HEK293T (cell line): ENCODE data around the gene CHSY3.

Experiments used
- CTCF ChIA-PET: fragments of 350-600 bp; formaldehyde crosslinking; extraction: SDS; loops from one replicate; lab custom pipeline; 2021; ENCODE audit warnings: antibody characterized with exemption, inconsistent platforms; lab: Yijun Ruan, JAX
- POLR2A ChIA-PET: fragments of 350-600 bp; formaldehyde crosslinking; extraction: SDS; loops from one replicate; lab custom pipeline; 2020; ENCODE audit warnings: antibody characterized with exemption, inconsistent platforms; lab: Yijun Ruan, JAX
- DNase-seq: peaks from one replicate; pipeline ENCODE4 v3.0.0; 2012; ENCODE audit warnings: mixed read lengths; ENCODE audit errors: extremely low spot score
- ARNT ChIP-seq: fragments of 450-650 bp; IDR thresholded peaks from 2 replicates; pipeline ENCODE4 v1.6.1; 2017; ENCODE audit warnings: mild to moderate bottlenecking
- BHLHE40 ChIP-seq: fragments of 450-650 bp; IDR thresholded peaks from 2 replicates; pipeline ENCODE4 v1.6.1; 2016; ENCODE audit warnings: mild to moderate bottlenecking, moderate library complexity, borderline replicate concordance
- CTBP1 ChIP-seq: fragments of 450-650 bp; IDR thresholded peaks from 2 replicates; pipeline ENCODE4 v1.6.1; 2016; ENCODE audit warnings: borderline replicate concordance
- ELF4 ChIP-seq: fragments of 450-650 bp; IDR thresholded peaks from 2 replicates; pipeline ENCODE4 v1.6.1; 2017; ENCODE audit warnings: antibody characterized with exemption
- FOXA1 ChIP-seq: fragments of 450-650 bp; IDR thresholded peaks from 2 replicates; pipeline ENCODE4 v1.6.1; 2016; ENCODE audit warnings: mild to moderate bottlenecking
- FOXK2 ChIP-seq: fragments of 450-650 bp; IDR thresholded peaks from 2 replicates; pipeline ENCODE4 v1.6.1; 2016; ENCODE audit warnings: mild to moderate bottlenecking
- FOXM1 ChIP-seq: fragments of 450-650 bp; IDR thresholded peaks from 2 replicates; pipeline ENCODE4 v1.6.1; 2017; ENCODE audit warnings: mild to moderate bottlenecking, borderline replicate concordance
- HDGF ChIP-seq: fragments of 450-650 bp; IDR thresholded peaks from 2 replicates; pipeline ENCODE4 v1.6.1; 2017; ENCODE audit warnings: antibody characterized with exemption, borderline replicate concordance
- L3MBTL2 ChIP-seq: fragments of 450-650 bp; conservative IDR thresholded peaks from 2 replicates; pipeline ENCODE4 v1.6.1; 2016; ENCODE audit warnings: mild to moderate bottlenecking
- LEF1 ChIP-seq: fragments of 450-650 bp; IDR thresholded peaks from 2 replicates; pipeline ENCODE4 v1.6.1; 2017; ENCODE audit warnings: mild to moderate bottlenecking, borderline replicate concordance
- NFRKB ChIP-seq: fragments of 450-650 bp; IDR thresholded peaks from 2 replicates; pipeline ENCODE4 v1.6.1; 2016; ENCODE audit warnings: mild to moderate bottlenecking, moderate library complexity
- SP1 ChIP-seq: fragments of 450-650 bp; IDR thresholded peaks from 2 replicates; pipeline ENCODE4 v1.6.1; 2017
- SUZ12 ChIP-seq: fragments of 450-650 bp; IDR thresholded peaks from 2 replicates; pipeline ENCODE4 v1.6.1; 2016; ENCODE audit warnings: mild to moderate bottlenecking
- TARDBP ChIP-seq: fragments of 450-650 bp; IDR thresholded peaks from 2 replicates; pipeline ENCODE4 v1.6.1; 2016
- ZNF384 ChIP-seq: fragments of 450-650 bp; IDR thresholded peaks from 2 replicates; pipeline ENCODE4 v1.6.1; 2016
- TF ChIP-seq, protein P1 (sequence below): fragments of 450-650 bp; IDR thresholded peaks from 2 replicates; pipeline ENCODE4 v1.6.1; 2016

Gene CHSY3

DNA sequence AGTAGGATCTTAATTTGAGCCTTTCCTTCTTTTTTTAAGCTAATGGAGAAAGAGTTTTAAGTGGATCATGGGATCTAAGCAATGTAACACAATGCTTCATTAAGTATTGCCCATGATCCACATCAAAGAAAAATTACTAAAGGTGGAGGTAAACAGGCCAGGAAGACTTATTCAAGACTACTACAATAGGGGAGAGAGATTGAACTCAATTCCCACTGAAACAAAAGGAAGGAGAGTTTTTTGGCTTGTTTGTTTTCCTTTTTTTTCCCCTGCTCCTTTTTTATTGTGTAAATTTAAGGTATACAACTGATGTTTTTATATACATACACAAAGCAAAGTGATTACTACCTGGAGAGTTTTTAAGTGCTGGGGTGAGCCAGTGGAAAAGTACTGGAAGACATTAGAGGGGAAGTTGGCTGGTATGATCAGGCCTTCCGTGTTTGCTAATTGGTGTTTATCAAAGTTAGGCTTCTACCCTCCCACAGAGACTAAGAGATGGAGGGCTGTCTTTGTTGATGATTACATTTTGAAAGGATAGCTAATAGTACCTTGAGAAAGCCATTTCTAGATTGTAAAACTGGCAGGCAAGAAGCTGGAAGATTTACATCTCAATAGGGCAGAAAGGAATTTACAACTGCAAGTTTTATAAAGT lies 262.7 kb downstream of the CHSY3 start:
- DNase-seq, result no peak
- TF ChIP-seq ELF4, result no peak
- TF ChIP-seq, protein P1, sequence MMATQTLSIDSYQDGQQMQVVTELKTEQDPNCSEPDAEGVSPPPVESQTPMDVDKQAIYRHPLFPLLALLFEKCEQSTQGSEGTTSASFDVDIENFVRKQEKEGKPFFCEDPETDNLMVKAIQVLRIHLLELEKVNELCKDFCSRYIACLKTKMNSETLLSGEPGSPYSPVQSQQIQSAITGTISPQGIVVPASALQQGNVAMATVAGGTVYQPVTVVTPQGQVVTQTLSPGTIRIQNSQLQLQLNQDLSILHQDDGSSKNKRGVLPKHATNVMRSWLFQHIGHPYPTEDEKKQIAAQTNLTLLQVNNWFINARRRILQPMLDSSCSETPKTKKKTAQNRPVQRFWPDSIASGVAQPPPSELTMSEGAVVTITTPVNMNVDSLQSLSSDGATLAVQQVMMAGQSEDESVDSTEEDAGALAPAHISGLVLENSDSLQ, result peak; percentile 11; the same call in 1 of the 2 replicates
- POLR2A ChIA-PET, result no interaction called here
- CTCF ChIA-PET, result no interaction called here

DNA sequence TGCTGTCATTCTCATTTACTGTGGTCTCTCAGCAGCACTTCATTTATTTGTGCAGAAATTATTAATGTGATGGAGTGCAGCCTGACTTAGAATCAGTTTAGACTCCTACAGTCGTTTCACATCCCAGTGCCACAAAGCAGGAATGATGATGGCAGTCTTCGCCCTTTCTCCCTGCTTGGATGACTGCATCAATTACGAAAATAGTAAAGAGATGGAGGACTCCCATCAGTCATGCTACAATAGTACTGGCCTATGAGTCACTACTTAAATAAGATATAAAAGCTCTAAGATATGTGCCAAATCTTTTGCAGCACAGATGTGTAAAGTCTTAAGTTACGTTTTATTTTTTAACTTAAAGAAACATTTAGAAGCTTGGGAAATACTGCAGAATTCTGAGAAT lies 263.9 kb downstream of the CHSY3 start:
- no peak for TF ChIP-seq HDGF
- TF ChIP-seq CTBP1, result no peak
- TF ChIP-seq ARNT, result no peak
- TF ChIP-seq TARDBP, result no peak
- CTCF ChIA-PET, result no interaction called here
- POLR2A ChIA-PET, result no interaction called here
- DNase-seq, result no peak

DNA sequence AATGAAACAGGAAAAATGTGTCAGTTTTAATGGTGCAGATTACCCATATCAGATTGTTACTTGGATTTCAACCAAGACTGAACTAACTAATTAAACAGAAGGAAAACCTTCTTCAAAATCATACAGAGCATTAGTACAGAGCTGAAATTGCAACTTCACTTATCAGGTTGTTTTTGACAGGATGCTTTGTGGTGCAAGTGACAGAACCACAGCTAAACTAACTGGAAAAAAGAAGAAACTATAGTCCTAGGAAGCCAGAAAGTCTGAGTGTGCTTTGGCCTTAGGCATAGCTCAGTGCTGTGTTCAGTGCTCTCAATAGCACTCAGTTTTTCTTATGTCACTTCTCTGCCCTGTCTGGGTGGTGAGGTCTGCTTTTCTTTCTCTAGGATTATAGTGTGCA lies 267.4 kb downstream of the CHSY3 start:
- ChIA-PET CTCF (interaction anchor here (0.6 kb wide), 1 partner anchor 30 kb away, joined by 3 read pairs; no protein-coding TSS in a partner anchor), POLR2A (no interaction called here)
- TF ChIP-seq SP1, result no peak
- TF ChIP-seq ELF4, result no peak
- no peak for TF ChIP-seq SUZ12
- no peak for TF ChIP-seq FOXA1
- TF ChIP-seq CTBP1, result no peak
- no peak for TF ChIP-seq ARNT
- TF ChIP-seq FOXM1, result no peak
- TF ChIP-seq LEF1, result no peak
- no peak for TF ChIP-seq FOXK2
- no peak for TF ChIP-seq BHLHE40
- TF ChIP-seq TARDBP, result no peak
- no peak for TF ChIP-seq HDGF
- no peak for TF ChIP-seq ZNF384
- TF ChIP-seq, protein P1, result no peak
- TF ChIP-seq NFRKB, result no peak
- no peak for TF ChIP-seq L3MBTL2
- no peak for DNase-seq

DNA sequence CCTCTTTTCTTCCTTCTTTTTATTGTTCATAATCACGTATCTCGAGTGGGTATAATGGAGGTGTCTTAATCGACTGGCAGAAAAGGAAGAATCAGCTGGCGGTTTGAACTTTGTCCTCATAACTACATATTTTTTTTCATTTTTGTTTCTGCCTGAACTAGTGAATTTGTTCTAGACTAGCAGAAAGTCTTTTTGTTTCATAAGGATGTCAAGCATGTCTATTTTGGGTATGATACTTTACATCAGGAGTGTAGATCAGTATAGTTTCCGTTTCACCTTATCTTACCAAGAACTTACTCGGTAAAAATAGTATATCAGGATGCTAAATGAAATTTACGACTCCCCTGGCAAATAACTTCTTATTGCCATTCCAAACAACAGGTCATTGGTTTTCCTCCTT lies 278.9 kb downstream of the CHSY3 start:
- ChIA-PET POLR2A (no interaction called here), CTCF (no interaction called here)
- TF ChIP-seq TARDBP, result no peak
- no peak for TF ChIP-seq NFRKB
- TF ChIP-seq, protein P1, result no peak
- TF ChIP-seq L3MBTL2, result no peak
- no peak for TF ChIP-seq HDGF
- TF ChIP-seq BHLHE40, result no peak
- no peak for TF ChIP-seq FOXK2
- no peak for TF ChIP-seq LEF1
- no peak for TF ChIP-seq FOXA1
- TF ChIP-seq FOXM1, result no peak
- no peak for TF ChIP-seq ARNT
- TF ChIP-seq ELF4, result no peak
- TF ChIP-seq SP1, result no peak
- no peak for TF ChIP-seq CTBP1
- TF ChIP-seq SUZ12, result no peak
- TF ChIP-seq ZNF384, result no peak
- no peak for DNase-seq

DNA sequence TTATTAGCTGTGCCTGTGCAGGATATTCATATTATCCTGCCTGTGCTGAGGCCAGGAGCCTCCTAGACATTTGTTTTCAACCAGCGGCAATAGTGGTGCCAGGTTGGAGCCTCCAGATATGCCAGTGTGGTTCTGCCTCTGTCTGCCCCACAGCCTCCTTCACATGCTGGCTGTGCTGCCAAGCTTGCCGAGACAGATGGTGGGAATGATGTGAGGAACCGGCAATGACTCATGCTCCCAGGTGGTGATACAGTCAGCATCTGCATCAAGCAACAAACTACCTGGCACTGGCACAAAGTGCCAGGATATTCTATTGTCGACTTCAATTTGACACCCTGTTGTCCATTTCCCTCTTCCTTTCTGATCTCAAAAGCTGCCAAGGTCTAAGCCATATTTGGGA lies 285.7 kb downstream of the CHSY3 start:
- ChIA-PET CTCF (no interaction called here), POLR2A (no interaction called here)
- no peak for DNase-seq
- TF ChIP-seq ELF4, result no peak
- TF ChIP-seq SP1, result no peak
- no peak for TF ChIP-seq NFRKB
- TF ChIP-seq ARNT, result no peak
- TF ChIP-seq TARDBP, result no peak
- TF ChIP-seq CTBP1, result no peak
- TF ChIP-seq, protein P1, result no peak
- no peak for TF ChIP-seq FOXA1
- TF ChIP-seq HDGF, result no peak

DNA sequence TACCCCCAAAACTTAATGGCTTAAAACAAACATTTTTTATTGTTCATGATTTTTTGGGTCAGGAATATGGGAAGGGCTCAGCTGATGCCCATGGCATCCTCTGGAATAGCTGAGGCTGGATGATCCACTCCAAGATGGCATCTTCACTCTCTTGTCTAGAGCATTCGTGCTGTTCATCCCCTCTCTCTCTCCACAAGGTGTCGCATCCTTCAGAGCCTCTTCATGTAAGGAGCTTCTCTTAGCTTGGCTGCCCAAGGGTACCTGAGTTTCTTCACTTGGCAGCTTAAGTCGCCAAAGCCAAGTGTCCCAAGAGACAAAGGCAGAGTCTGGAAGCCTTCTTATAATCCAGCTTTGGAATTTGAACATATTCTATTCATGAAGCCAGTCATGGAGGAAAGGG lies 294.7 kb downstream of the CHSY3 start:
- TF ChIP-seq LEF1, result no peak
- TF ChIP-seq HDGF, result no peak
- no peak for TF ChIP-seq ZNF384
- TF ChIP-seq FOXA1, result no peak
- TF ChIP-seq TARDBP, result no peak
- no peak for TF ChIP-seq SP1
- TF ChIP-seq CTBP1, result no peak
- DNase-seq, result peak; percentile 39
- ChIA-PET CTCF (interaction anchor here (0.7 to 1.2 kb wide), 4 partner anchors 11 to 352 kb away, joined by 3 to 4 read pairs (median 4); no protein-coding TSS in a partner anchor), POLR2A (no interaction called here)
